ENCODE results near the gene TBC1D22A.

TBC1D22A gene

GRCh38 chr22:46861468-46862367, 99.3 kb downstream of the TBC1D22A start:
- no peak for DNase-seq
- Histone ChIP-seq H3K4me3 (ENCODE audit: low read length) (no peak overlapping the region), H4K5ac (ENCODE audit: low read length) (no peak overlapping the region), H3K27me3 (ENCODE audit: insufficient read depth, low read length, poor library complexity) (no peaks in the 10 kb centered on the region), H2AK5ac (ENCODE audit: low read length) (no peak overlapping the region), H2BK15ac (replicated peaks; ENCODE audit: low read depth) (no peak overlapping the region), H3K56ac (ENCODE audit: low read length) (no peak overlapping the region), H3K23ac (ENCODE audit: low read length) (no peak overlapping the region), H3K4me2 (ENCODE audit: low read length) (no peak overlapping the region), H3K27ac (ENCODE audit: low read depth, low read length) (no peak overlapping the region), H3K9ac (ENCODE audit: low read length) (no peak overlapping the region), H3K18ac (ENCODE audit: low read length) (no peak overlapping the region), H3K79me2 (ENCODE audit: control insufficient read depth, insufficient read depth, low read length) (no peaks in the 10 kb centered on the region), H2BK5ac (ENCODE audit: low read length) (no peak overlapping the region), H3K79me1 (ENCODE audit: low read length) (peaks cover 5% of the 10 kb centered on the region), H4K8ac (ENCODE audit: low read depth, low read length) (no peak overlapping the region), H2BK120ac (ENCODE audit: low read depth, low read length) (no peak overlapping the region), H3K36me3 (ENCODE audit: control insufficient read depth, insufficient read depth, low read length) (no peaks in the 10 kb centered on the region), H3K4me1 (ENCODE audit: control insufficient read depth, low read depth, low read length) (no peaks in the 10 kb centered on the region), H3K4ac (ENCODE audit: low read depth, low read length) (no peak overlapping the region)
- no CpG with 5 or more reads among the region's 16 CpGs for WGBS (ENCODE audit: extremely low coverage, insufficient coverage, low lambda C conversion rate)

GRCh38 chr22:46862418-46863324, 100.2 kb downstream of the TBC1D22A start:
- no peaks in the 10 kb centered on the region for H3K4me1 ChIP-seq (ENCODE audit: control insufficient read depth, low read depth, low read length)
- no peak overlapping the region for H3K18ac ChIP-seq (ENCODE audit: low read length)
- no peaks in the 10 kb centered on the region for H3K36me3 ChIP-seq (ENCODE audit: control insufficient read depth, insufficient read depth, low read length)
- H3K4me2 ChIP-seq (ENCODE audit: low read length), result no peak overlapping the region
- no peak overlapping the region for H3K56ac ChIP-seq (ENCODE audit: low read length)
- no peak overlapping the region for H3K4me3 ChIP-seq (ENCODE audit: low read length)
- no peak overlapping the region for H2BK5ac ChIP-seq (ENCODE audit: low read length)
- no peak for DNase-seq
- H2BK15ac ChIP-seq (replicated peaks; ENCODE audit: low read depth), result no peak overlapping the region
- H3K27ac ChIP-seq (ENCODE audit: low read depth, low read length), result no peak overlapping the region
- H3K79me1 ChIP-seq (ENCODE audit: low read length), result peaks cover 4% of the 10 kb centered on the region
- H2BK120ac ChIP-seq (ENCODE audit: low read depth, low read length), result no peak overlapping the region
- no peak overlapping the region for H4K5ac ChIP-seq (ENCODE audit: low read length)
- H3K27me3 ChIP-seq (ENCODE audit: insufficient read depth, low read length, poor library complexity), result no peaks in the 10 kb centered on the region
- no peak overlapping the region for H4K8ac ChIP-seq (ENCODE audit: low read depth, low read length)
- H3K4ac ChIP-seq (ENCODE audit: low read depth, low read length), result no peak overlapping the region
- no peak overlapping the region for H2AK5ac ChIP-seq (ENCODE audit: low read length)
- no peaks in the 10 kb centered on the region for H3K79me2 ChIP-seq (ENCODE audit: control insufficient read depth, insufficient read depth, low read length)
- H3K9ac ChIP-seq (ENCODE audit: low read length), result no peak overlapping the region
- H3K23ac ChIP-seq (ENCODE audit: low read length), result no peak overlapping the region
- no CpG with 5 or more reads among the region's 17 CpGs for WGBS (ENCODE audit: extremely low coverage, insufficient coverage, low lambda C conversion rate)

GRCh38 chr22:46863794-46864193, 101.3 kb downstream of the TBC1D22A start:
- H3K4me3 ChIP-seq (ENCODE audit: low read length), result no peak overlapping the region
- no peak overlapping the region for H3K56ac ChIP-seq (ENCODE audit: low read length)
- H2BK5ac ChIP-seq (ENCODE audit: low read length), result no peak overlapping the region
- H2BK120ac ChIP-seq (ENCODE audit: low read depth, low read length), result no peak overlapping the region
- H3K4me1 ChIP-seq (ENCODE audit: control insufficient read depth, low read depth, low read length), result no peaks in the 10 kb centered on the region
- no peak overlapping the region for H2BK15ac ChIP-seq (replicated peaks; ENCODE audit: low read depth)
- H3K79me2 ChIP-seq (ENCODE audit: control insufficient read depth, insufficient read depth, low read length), result no peaks in the 10 kb centered on the region
- H3K4me2 ChIP-seq (ENCODE audit: low read length), result no peak overlapping the region
- H3K18ac ChIP-seq (ENCODE audit: low read length), result no peak overlapping the region
- no peak overlapping the region for H3K4ac ChIP-seq (ENCODE audit: low read depth, low read length)
- no peak overlapping the region for H3K9ac ChIP-seq (ENCODE audit: low read length)
- H3K79me1 ChIP-seq (ENCODE audit: low read length), result peaks cover 4% of the 10 kb centered on the region
- WGBS (ENCODE audit: extremely low coverage, insufficient coverage, low lambda C conversion rate), result no CpG with 5 or more reads among the region's 6 CpGs
- no peaks in the 10 kb centered on the region for H3K27me3 ChIP-seq (ENCODE audit: insufficient read depth, low read length, poor library complexity)
- no peak overlapping the region for H3K23ac ChIP-seq (ENCODE audit: low read length)
- H3K36me3 ChIP-seq (ENCODE audit: control insufficient read depth, insufficient read depth, low read length), result no peaks in the 10 kb centered on the region
- H2AK5ac ChIP-seq (ENCODE audit: low read length), result no peak overlapping the region
- H4K5ac ChIP-seq (ENCODE audit: low read length), result no peak overlapping the region
- DNase-seq, result no peak
- no peak overlapping the region for H3K27ac ChIP-seq (ENCODE audit: low read depth, low read length)
- no peak overlapping the region for H4K8ac ChIP-seq (ENCODE audit: low read depth, low read length)

- no peak overlapping the region for H3K4ac ChIP-seq (ENCODE audit: low read depth, low read length)
- H3K9ac ChIP-seq (ENCODE audit: low read length), result no peak overlapping the region
- no peak overlapping the region for H2BK15ac ChIP-seq (replicated peaks; ENCODE audit: low read depth)
- H3K4me3 ChIP-seq (ENCODE audit: low read length), result no peak overlapping the region
- DNase-seq, result no peak
- no peak overlapping the region for H2BK120ac ChIP-seq (ENCODE audit: low read depth, low read length)
- no peak overlapping the region for H2AK5ac ChIP-seq (ENCODE audit: low read length)
- no peak overlapping the region for H4K8ac ChIP-seq (ENCODE audit: low read depth, low read length)
- H3K36me3 ChIP-seq (ENCODE audit: control insufficient read depth, insufficient read depth, low read length), result no peaks in the 10 kb centered on the region
- H3K4me1 ChIP-seq (ENCODE audit: control insufficient read depth, low read depth, low read length), result no peaks in the 10 kb centered on the region
- H4K5ac ChIP-seq (ENCODE audit: low read length), result no peak overlapping the region
- no peak overlapping the region for H3K18ac ChIP-seq (ENCODE audit: low read length)
- no peak overlapping the region for H3K4me2 ChIP-seq (ENCODE audit: low read length)
- H3K23ac ChIP-seq (ENCODE audit: low read length), result no peak overlapping the region
- no peaks in the 10 kb centered on the region for H3K27me3 ChIP-seq (ENCODE audit: insufficient read depth, low read length, poor library complexity)
- no peak overlapping the region for H2BK5ac ChIP-seq (ENCODE audit: low read length)
- H3K27ac ChIP-seq (ENCODE audit: low read depth, low read length), result no peak overlapping the region
- no peaks in the 10 kb centered on the region for H3K79me2 ChIP-seq (ENCODE audit: control insufficient read depth, insufficient read depth, low read length)
- no CpG with 5 or more reads among the region's 10 CpGs for WGBS (ENCODE audit: extremely low coverage, insufficient coverage, low lambda C conversion rate)
- no peak overlapping the region for H3K56ac ChIP-seq (ENCODE audit: low read length)
- peaks cover 5% of the 10 kb centered on the region for H3K79me1 ChIP-seq (ENCODE audit: low read length)
Measured at GRCh38 chr22:46864314-46865051, 102.0 kb downstream of the TBC1D22A start.

GRCh38 chr22:46865052-46865434, 102.6 kb downstream of the TBC1D22A start:
- no peak overlapping the region for H3K23ac ChIP-seq (ENCODE audit: low read length)
- H2AK5ac ChIP-seq (ENCODE audit: low read length), result no peak overlapping the region

More at GRCh38 chr22:46865052-46865434, 102.6 kb downstream of the TBC1D22A start:
- Histone ChIP-seq H4K5ac (ENCODE audit: low read length) (no peak overlapping the region), H3K18ac (ENCODE audit: low read length) (no peak overlapping the region), H2BK120ac (ENCODE audit: low read depth, low read length) (no peak overlapping the region), H3K4me3 (ENCODE audit: low read length) (no peak overlapping the region), H3K36me3 (ENCODE audit: control insufficient read depth, insufficient read depth, low read length) (no peaks in the 10 kb centered on the region), H3K27ac (ENCODE audit: low read depth, low read length) (no peak overlapping the region), H3K79me2 (ENCODE audit: control insufficient read depth, insufficient read depth, low read length) (no peaks in the 10 kb centered on the region), H3K56ac (ENCODE audit: low read length) (no peak overlapping the region), H3K79me1 (ENCODE audit: low read length) (peaks cover 5% of the 10 kb centered on the region), H3K27me3 (ENCODE audit: insufficient read depth, low read length, poor library complexity) (no peaks in the 10 kb centered on the region), H3K4me1 (ENCODE audit: control insufficient read depth, low read depth, low read length) (no peaks in the 10 kb centered on the region), H4K8ac (ENCODE audit: low read depth, low read length) (no peak overlapping the region), H3K4ac (ENCODE audit: low read depth, low read length) (no peak overlapping the region), H2BK5ac (ENCODE audit: low read length) (no peak overlapping the region), H2BK15ac (replicated peaks; ENCODE audit: low read depth) (no peak overlapping the region), H3K9ac (ENCODE audit: low read length) (no peak overlapping the region), H3K4me2 (ENCODE audit: low read length) (no peak overlapping the region)
- no peak for DNase-seq
- WGBS (ENCODE audit: extremely low coverage, insufficient coverage, low lambda C conversion rate), result no CpG with 5 or more reads among the region's 3 CpGs

All from mesendoderm (in vitro differentiated cells).